ENCODE measurements around the gene SPOPL. TPM values are rescaled to one million over a fixed set of nuclear protein-coding genes. Genes with fewer than 3 reads are reported as not detected.
"Not testable (repeated sequence)": the region's sequence is repeated elsewhere in the genome, so short reads cannot be mapped to it uniquely, and the experiment has no call there.

The SPOPL gene
- total RNA-seq, 2 donors from 2014 or later: 12.1 to 14.4 TPM

DNA sequence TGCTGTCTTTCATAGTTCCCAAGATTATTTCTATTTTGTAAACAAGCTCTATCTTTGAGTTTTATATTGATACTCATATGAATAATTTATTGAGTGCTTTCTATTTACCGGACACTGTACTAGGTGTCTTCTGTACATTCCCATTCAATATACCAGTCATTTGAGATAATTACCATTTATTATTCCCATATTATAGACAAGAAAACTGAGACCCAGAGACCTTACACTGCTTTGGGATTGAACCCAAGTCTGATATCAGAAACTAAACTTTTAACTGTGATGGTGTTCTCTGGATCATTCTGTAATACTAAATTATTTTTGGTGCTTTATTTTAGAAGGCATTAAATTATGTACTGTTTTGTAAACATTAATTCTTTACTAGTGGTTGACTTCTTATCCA lies 17.3 kb downstream of the SPOPL start:
- DNase-seq (ENCODE audit: low spot score): no peak
- Histone ChIP-seq H3K27me3 (no peaks in the 10 kb centered on the region), H3K4me3 (no peak overlapping the region), H3K4me1 (peaks cover 0 to 48% of the 10 kb centered on the region in 2 donors), H3K27ac (no peak overlapping the region), H3K36me3 (no peaks in the 10 kb centered on the region), H3K9me3 (no peaks in the 10 kb centered on the region)
- TF ChIP-seq, protein P1, sequence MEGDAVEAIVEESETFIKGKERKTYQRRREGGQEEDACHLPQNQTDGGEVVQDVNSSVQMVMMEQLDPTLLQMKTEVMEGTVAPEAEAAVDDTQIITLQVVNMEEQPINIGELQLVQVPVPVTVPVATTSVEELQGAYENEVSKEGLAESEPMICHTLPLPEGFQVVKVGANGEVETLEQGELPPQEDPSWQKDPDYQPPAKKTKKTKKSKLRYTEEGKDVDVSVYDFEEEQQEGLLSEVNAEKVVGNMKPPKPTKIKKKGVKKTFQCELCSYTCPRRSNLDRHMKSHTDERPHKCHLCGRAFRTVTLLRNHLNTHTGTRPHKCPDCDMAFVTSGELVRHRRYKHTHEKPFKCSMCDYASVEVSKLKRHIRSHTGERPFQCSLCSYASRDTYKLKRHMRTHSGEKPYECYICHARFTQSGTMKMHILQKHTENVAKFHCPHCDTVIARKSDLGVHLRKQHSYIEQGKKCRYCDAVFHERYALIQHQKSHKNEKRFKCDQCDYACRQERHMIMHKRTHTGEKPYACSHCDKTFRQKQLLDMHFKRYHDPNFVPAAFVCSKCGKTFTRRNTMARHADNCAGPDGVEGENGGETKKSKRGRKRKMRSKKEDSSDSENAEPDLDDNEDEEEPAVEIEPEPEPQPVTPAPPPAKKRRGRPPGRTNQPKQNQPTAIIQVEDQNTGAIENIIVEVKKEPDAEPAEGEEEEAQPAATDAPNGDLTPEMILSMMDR (IDR thresholded peaks at IDR 0.05): no peak

- Histone ChIP-seq H3K27me3 (no peaks in the 10 kb centered on the region), H3K4me1 (peaks cover 0 to 21% of the 10 kb centered on the region in 2 donors), H3K9me3 (no peaks in the 10 kb centered on the region), H3K4me3 (no peak overlapping the region), H3K27ac (no peak overlapping the region), H3K36me3 (no peaks in the 10 kb centered on the region)
- no peak for DNase-seq (ENCODE audit: low spot score)
- TF ChIP-seq, protein P1 (IDR thresholded peaks at IDR 0.05): no peak
Measured at GRCh38 chr2:138521821-138522220, 20.3 kb downstream of the SPOPL start.

GRCh38 chr2:138522556-138522955 lies 21.0 kb downstream of the SPOPL start:
- Histone ChIP-seq H3K9me3 (no peaks in the 10 kb centered on the region), H3K36me3 (no peaks in the 10 kb centered on the region), H3K27me3 (no peaks in the 10 kb centered on the region), H3K27ac (no peak overlapping the region), H3K4me1 (peaks cover 0 to 17% of the 10 kb centered on the region in 2 donors), H3K4me3 (no peak overlapping the region)
- TF ChIP-seq, protein P1 (IDR thresholded peaks at IDR 0.05): no peak
- DNase-seq (ENCODE audit: low spot score): no peak

GRCh38 chr2:138523018-138523672 lies 21.6 kb downstream of the SPOPL start:
- H3K36me3 ChIP-seq; H3K9me3 ChIP-seq; DNase-seq (ENCODE audit: low spot score); H3K27me3 ChIP-seq; H3K4me3 ChIP-seq; H3K27ac ChIP-seq: not testable (repeated sequence)
- peaks cover 0 to 15% of the 10 kb centered on the region in 2 donors for H3K4me1 ChIP-seq

DNA sequence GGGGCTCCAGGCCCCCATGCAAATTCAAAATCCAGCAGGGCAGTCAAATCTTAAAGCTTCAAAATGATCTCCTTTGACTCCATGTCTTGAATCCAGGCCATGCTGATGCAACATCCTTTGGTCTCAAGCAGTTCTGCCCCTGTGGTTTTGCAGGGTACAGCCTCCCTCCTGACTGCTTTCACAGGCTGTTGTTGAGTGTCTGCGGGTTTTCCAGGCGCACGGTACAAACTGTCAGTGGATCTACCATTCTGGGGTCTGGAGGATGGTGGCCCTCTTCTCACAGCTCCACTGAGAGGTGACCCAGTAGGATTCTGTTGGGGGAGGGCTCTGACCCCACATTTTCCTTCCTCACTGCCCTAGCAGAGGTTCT lies 22.1 kb downstream of the SPOPL start:
- not testable (repeated sequence) for H3K27ac ChIP-seq; H3K36me3 ChIP-seq; H3K27me3 ChIP-seq; H3K9me3 ChIP-seq; H3K4me1 ChIP-seq; H3K4me3 ChIP-seq; DNase-seq (ENCODE audit: low spot score)

- H3K27me3 ChIP-seq; H3K4me1 ChIP-seq; H3K27ac ChIP-seq; H3K4me3 ChIP-seq; H3K9me3 ChIP-seq; H3K36me3 ChIP-seq; DNase-seq (ENCODE audit: low spot score): not testable (repeated sequence)
Measured at GRCh38 chr2:138524353-138524752, 22.8 kb downstream of the SPOPL start.

DNA sequence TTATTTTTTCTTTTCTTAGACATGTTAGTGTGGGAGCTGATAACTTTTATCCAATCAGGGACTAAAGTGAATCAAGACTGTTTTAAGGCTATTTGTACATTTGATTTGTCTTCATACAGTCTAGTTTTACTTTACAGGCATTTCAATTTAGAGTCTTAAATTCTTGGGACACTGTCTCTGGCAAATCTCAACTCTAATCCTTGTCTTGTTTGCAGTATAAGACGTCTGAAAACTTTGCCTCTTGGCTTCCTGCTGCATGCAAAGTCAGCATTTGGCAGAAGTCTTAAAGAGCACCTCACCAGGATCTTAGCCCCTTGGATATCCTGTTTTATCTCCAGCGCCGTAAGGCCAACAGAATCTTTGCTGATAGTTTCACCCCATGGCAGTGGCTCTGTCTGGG lies 30.3 kb downstream of the SPOPL start:
- TF ChIP-seq, protein P1 (IDR thresholded peaks at IDR 0.05): no peak
- Histone ChIP-seq H3K36me3 (no peaks in the 10 kb centered on the region), H3K4me1 (peaks cover 0 to 15% of the 10 kb centered on the region in 2 donors), H3K27ac (no peak overlapping the region), H3K9me3 (no peaks in the 10 kb centered on the region), H3K27me3 (no peaks in the 10 kb centered on the region), H3K4me3 (no peak overlapping the region)
- DNase-seq (ENCODE audit: low spot score): no peak

Data from right atrium auricular region (tissue), 2 donors.